Peyer's patch (tissue), 4 donors: ENCODE data around the gene PDCD1LG2. TPM values are rescaled to one million over a fixed set of nuclear protein-coding genes. Genes with fewer than 3 reads are reported as not detected.
"Not testable (repeated sequence)": the region's sequence is repeated elsewhere in the genome, so short reads cannot be mapped to it uniquely, and the experiment has no call there.

ENCODE experiments used
- DNase-seq, 3 donors: peaks; one replicate each; pipeline ENCODE4 v3.0.0-alpha.2; 2017 to 2019
- H3K27ac ChIP-seq, 4 donors: fragments of 200-600 bp; sonication (generic); one replicate each; pipeline ENCODE4 v1.5.1; 2016 to 2019
- H3K27me3 ChIP-seq, 2 donors: fragments of 200-600 bp; sonication (generic); one replicate each; pipeline ENCODE4 v1.5.1; 2019
- H3K36me3 ChIP-seq, 3 donors: fragments of 200-600 bp; sonication (generic); one replicate each; pipeline ENCODE4 v1.5.1; 2016 to 2019
- H3K4me1 ChIP-seq, 4 donors: fragments of 200-600 bp; sonication (generic); one replicate each; pipeline ENCODE4 v1.5.1; 2016 to 2019
- H3K4me3 ChIP-seq, 4 donors: fragments of 200-600 bp; sonication (generic); 1 replicate in 3 of 4; 2 replicates in 1 of 4; pipeline ENCODE4 v1.5.1; 2016 to 2019; ENCODE audit warnings: mild to moderate bottlenecking in 1 of 4
- H3K9me3 ChIP-seq, 4 donors: fragments of 200-600 bp; sonication (generic); one replicate each; pipeline ENCODE4 v1.5.1; 2016 to 2019; ENCODE audit warnings: mild to moderate bottlenecking in 1 of 4
- POLR2A ChIP-seq, 2 donors: fragments of 450-650 bp; IDR thresholded peaks; one replicate each; pipeline ENCODE4 v1.5.1; 2017; ENCODE audit warnings: antibody characterized with exemption in 2 of 2, mild to moderate bottlenecking in 2 of 2, moderate library complexity in 2 of 2
- total RNA-seq, 4 donors: library from RNA; depleted of rRNA; stranded (reverse); fragments of >200 nt; gene quantifications; one replicate each; pipeline ENCODE4 v1.1.0, GENCODE V29; 2016
- TF ChIP-seq, protein P1 (sequence below), 6 experiments: fragments of 450-650 bp in 4 of 6; fragments of 200-600 bp in 2 of 6; sonication (generic) in 1 of 6; IDR thresholded peaks; one replicate each; pipeline ENCODE4 v1.5.1; 2017 to 2019; ENCODE audit warnings: antibody characterized with exemption in 6 of 6, mild to moderate bottlenecking in 3 of 6, moderate library complexity in 1 of 6

The PDCD1LG2 gene
- total RNA-seq, 4 donors from 2014 or later = 0.40 TPM; not detected in 3

DNA sequence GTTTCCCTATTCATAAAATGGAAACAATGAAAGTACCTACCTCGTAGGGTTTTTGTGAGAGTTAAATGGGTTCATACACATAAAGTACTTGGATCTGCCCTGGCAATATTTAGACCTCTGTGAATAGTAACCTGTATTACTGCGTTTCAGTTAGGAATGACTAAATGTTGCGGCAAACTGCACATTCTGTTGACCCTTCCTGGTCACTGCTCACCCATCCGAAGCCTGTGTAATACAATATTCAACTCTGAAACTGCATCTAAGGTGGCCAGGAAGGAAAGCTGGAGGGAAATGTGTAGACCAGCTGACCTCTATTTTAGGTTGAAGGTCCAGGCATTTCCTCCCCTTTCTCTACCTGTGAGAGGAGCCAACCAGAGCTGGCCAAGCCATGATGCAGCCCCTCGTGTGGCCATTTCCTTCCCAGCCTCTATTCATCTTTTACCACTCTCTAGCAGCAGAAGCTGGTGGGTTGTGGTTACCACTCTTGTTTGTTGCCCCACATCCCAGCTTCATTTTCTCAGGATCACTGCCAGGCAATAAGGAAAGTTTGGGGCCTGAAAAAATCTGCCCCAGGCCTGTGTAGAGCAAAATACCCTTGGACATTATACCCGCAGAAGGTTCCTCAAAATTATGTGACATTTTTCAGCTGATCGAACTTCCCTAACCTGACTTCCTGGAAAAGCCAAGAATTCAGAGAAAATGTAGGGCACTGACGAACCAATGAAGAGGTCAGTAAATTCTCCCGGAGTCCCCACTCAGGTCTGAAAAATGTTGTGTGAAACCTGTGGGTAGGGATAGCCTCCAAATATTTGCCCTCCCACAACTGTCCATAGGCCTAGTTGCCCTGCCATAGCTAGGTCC lies 20.5 kb upstream of the PDCD1LG2 start:
- DNase-seq = no peak
- no peaks in the 10 kb centered on the region for H3K27me3 ChIP-seq
- H3K4me3 ChIP-seq = no peak overlapping the region
- H3K36me3 ChIP-seq = no peaks in the 10 kb centered on the region
- H3K4me1 ChIP-seq = no peaks in the 10 kb centered on the region
- TF ChIP-seq, protein P1, sequence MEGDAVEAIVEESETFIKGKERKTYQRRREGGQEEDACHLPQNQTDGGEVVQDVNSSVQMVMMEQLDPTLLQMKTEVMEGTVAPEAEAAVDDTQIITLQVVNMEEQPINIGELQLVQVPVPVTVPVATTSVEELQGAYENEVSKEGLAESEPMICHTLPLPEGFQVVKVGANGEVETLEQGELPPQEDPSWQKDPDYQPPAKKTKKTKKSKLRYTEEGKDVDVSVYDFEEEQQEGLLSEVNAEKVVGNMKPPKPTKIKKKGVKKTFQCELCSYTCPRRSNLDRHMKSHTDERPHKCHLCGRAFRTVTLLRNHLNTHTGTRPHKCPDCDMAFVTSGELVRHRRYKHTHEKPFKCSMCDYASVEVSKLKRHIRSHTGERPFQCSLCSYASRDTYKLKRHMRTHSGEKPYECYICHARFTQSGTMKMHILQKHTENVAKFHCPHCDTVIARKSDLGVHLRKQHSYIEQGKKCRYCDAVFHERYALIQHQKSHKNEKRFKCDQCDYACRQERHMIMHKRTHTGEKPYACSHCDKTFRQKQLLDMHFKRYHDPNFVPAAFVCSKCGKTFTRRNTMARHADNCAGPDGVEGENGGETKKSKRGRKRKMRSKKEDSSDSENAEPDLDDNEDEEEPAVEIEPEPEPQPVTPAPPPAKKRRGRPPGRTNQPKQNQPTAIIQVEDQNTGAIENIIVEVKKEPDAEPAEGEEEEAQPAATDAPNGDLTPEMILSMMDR (IDR thresholded peaks at IDR 0.05) = no peak
- TF ChIP-seq POLR2A (IDR thresholded peaks at IDR 0.05) = no peak
- no peaks in the 10 kb centered on the region for H3K9me3 ChIP-seq
- H3K27ac ChIP-seq = no peak overlapping the region

DNA sequence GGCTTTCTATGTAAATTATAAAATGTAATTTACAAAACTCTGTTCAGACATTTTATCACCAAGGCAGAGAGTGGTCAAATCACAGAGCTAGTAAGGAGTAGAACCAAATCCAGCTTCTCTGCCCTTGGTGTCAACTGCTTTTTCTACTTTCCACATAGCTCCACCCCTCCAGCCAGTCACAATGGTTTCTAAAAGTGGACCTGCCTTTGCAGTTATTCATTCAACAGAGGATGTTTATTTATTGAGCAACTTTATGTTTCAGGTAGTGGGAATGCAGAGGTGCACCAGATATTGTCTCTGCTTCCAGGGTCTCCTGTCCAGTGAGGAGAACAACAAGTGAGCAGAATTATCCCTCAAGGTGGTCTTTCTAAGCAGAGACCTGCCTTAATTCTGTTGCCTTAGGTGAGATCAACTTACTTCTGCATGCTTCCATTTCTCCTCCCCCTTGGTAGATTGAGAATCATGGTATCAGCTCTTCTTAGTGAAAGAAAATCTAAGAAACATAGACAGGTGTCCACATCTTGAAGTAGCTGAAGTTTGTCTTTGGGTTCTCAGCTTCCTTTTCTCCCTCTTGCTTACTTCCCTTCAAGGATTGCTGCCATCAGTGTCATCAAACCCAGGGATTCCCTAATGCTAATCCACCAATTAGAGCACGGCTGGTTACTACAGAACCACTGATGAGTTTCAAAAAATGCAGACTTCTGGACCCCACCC lies 17.2 kb upstream of the PDCD1LG2 start:
- H3K36me3 ChIP-seq = no peaks in the 10 kb centered on the region
- H3K4me3 ChIP-seq = no peak overlapping the region
- peak overlapping the region in 1 of 4 donors; percentile 53 for H3K27ac ChIP-seq
- H3K4me1 ChIP-seq = no peaks in the 10 kb centered on the region
- no peaks in the 10 kb centered on the region for H3K9me3 ChIP-seq
- no peak for DNase-seq
- TF ChIP-seq POLR2A (IDR thresholded peaks at IDR 0.05) = no peak
- TF ChIP-seq, protein P1 (IDR thresholded peaks at IDR 0.05) = no peak
- no peaks in the 10 kb centered on the region for H3K27me3 ChIP-seq

DNA sequence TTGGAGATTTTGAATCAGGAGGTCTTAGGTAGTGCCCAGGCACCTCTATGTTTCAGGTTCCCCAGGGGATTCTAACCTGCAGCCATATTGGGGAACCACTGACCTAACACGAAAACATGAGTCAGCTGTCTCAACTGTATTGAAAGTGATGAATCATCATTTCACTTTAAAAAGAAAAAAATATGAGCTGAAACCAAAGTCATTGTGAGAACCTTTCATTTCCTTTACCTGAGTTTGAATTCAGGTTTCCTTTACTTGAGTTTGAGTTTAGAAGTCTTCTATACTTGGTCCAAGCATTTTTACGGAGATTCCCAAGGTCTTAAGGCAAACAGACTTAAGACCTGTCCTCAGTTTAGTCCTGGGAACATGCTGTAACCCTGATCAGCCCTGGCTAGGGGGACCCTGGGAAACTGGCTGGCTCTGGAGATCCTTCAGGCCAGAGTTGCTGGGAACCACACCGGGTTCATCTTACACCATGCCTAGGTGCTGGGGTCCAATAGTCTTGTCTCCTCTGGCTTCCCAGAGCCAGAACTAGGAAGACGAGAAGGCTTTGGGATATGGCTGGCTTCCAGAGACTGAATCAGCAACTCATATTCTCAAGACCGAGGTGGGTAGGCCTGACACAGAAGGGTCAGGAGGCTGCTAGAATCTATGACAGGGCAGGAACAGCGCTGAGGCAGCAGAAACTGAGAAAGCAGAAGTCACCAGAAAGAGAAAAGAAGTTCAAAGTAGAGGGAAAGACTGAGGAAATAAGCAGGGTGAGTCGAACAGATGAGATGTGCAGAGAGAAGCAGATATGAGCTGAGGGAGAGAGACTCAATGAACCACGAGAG lies 16.4 kb upstream of the PDCD1LG2 start:
- H3K4me3 ChIP-seq = no peak overlapping the region
- DNase-seq = peak in 1 of 3 donors; percentile 55
- H3K27me3 ChIP-seq = no peaks in the 10 kb centered on the region
- H3K9me3 ChIP-seq = no peaks in the 10 kb centered on the region
- no peaks in the 10 kb centered on the region for H3K4me1 ChIP-seq
- no peaks in the 10 kb centered on the region for H3K36me3 ChIP-seq
- H3K27ac ChIP-seq = peak overlapping the region; percentile 38 to 53 (median 49)
- TF ChIP-seq, protein P1 (IDR thresholded peaks at IDR 0.05) = no peak
- no peak for TF ChIP-seq POLR2A (IDR thresholded peaks at IDR 0.05)

DNA sequence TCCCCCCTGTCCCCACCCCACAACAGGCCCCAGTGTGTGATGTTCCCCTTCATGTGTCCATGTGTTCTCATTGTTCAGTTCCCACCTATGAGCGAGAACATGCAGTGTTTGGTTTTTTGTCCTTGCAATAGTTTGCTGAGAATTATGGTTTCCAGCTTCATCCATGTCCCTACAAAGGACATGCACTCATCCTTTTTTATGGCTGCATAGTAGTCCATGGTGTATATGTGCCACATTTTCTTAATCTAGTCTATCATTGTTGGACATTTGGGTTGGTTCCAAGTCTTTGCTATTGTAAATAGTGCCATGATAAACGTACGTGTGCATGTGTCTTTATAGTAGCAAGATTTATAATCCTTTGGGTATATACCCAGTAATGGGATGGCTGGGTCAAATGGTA lies 15.6 kb upstream of the PDCD1LG2 start:
- not testable (repeated sequence) for DNase-seq, H3K9me3 ChIP-seq, H3K36me3 ChIP-seq, H3K27ac ChIP-seq, H3K4me1 ChIP-seq, H3K27me3 ChIP-seq, H3K4me3 ChIP-seq

DNA sequence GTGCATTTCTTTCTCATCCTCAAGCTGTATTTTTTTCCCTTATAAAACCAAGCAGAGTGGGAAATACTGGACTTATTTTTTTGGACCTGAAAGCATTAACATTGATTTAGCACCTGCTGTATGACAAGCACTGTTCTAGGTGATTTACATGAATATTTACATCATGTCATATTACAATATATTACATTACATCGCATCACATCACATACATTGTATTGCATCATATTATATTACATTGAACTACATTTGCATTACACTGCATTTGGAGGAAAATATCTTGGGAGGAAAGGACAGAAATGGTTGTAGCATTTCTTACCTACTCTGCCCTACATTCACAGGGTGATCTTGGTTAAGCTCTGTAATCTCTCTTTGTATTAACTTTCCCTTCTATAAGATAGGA lies 11.2 kb upstream of the PDCD1LG2 start:
- no peaks in the 10 kb centered on the region for H3K9me3 ChIP-seq
- H3K4me3 ChIP-seq = no peak overlapping the region
- H3K27me3 ChIP-seq = no peaks in the 10 kb centered on the region
- TF ChIP-seq, protein P1 (IDR thresholded peaks at IDR 0.05) = no peak
- no peak for TF ChIP-seq POLR2A (IDR thresholded peaks at IDR 0.05)
- H3K4me1 ChIP-seq = no peaks in the 10 kb centered on the region
- no peak for DNase-seq
- H3K36me3 ChIP-seq = no peaks in the 10 kb centered on the region
- H3K27ac ChIP-seq = peak overlapping the region in 1 of 4 donors; percentile 42
